Measurements from ENCODE around the gene SCYGR5. TPM values are rescaled to one million over a fixed set of nuclear protein-coding genes. Genes with fewer than 3 reads are reported as not detected.
A peak's percentile ranks its signal among the peaks of the same experiment; 100 is the strongest.

Gene SCYGR5
- total RNA-seq, 1 experiment from 2014 or later, result not detected

DNA sequence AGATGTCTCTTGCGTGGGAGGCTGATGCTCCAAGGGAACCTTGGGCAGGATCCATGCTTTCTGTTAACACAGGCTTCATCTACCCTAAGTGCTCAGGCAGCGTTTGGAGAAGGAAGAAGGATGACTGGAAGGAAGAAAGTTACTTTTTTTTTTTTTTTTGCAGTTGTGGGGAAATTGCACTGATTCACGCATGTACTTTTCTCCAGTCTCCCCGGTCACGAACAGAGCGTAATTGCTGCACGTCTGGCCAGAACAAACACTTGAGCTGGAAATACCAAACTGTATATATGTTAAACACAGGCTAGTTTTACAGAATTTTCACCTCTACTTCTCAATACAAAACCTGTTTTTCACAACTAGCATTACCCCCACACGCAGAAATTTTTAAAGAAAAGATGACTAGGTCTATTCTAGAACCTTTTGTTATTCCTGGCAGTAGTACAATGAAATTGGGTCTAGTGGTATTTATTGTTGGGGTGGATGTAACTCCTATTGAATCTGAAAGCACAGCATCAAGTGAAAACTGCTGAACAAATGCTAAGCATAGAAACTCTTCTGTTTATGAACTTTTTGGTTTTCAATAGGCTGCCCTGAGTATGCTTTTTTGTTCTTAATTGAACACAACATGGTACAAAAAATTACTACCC, 9.3 kb upstream of the SCYGR5 start:
- Histone ChIP-seq H3K79me2 (ENCODE audit: insufficient read depth, low read length) (no peaks in the 10 kb centered on the region), H2BK20ac (ENCODE audit: low read depth, low read length, poor library complexity, severe bottlenecking) (no peak overlapping the region), H3K4me1 (ENCODE audit: insufficient read depth, low read length) (peaks cover 8% of the 10 kb centered on the region; the same call in 1 of the 2 replicates), H3K79me1 (ENCODE audit: insufficient read depth, low read depth, low read length, poor library complexity, severe bottlenecking) (no peaks in the 10 kb centered on the region), H2BK5ac (ENCODE audit: insufficient read length, low read length) (no peak overlapping the region), H3T11ph (ENCODE audit: low read length) (no peak overlapping the region), H4K91ac (ENCODE audit: insufficient read length, low read depth, low read length) (no peak overlapping the region), H3K9me3 (ENCODE audit: control insufficient read depth, low read depth, low read length) (no peaks in the 10 kb centered on the region), H3K27me3 (ENCODE audit: insufficient read depth, low read length) (no peaks in the 10 kb centered on the region), H2BK120ac (ENCODE audit: low read depth, low read length, poor library complexity, severe bottlenecking) (no peak overlapping the region), H2AFZ (ENCODE audit: low read length) (no peak overlapping the region), H3K4ac (ENCODE audit: low read depth, low read length) (no peak overlapping the region), H3K18ac (ENCODE audit: insufficient read length, low read depth, low read length) (no peak overlapping the region), H2BK15ac (ENCODE audit: low read depth, low read length) (no peak overlapping the region), H3K4me2 (ENCODE audit: insufficient read depth, insufficient read length, low read length) (no peak overlapping the region), H2BK12ac (ENCODE audit: insufficient read length, low read depth, low read length) (no peak overlapping the region), H3K14ac (ENCODE audit: insufficient read depth, low read length) (no peak overlapping the region), H4K5ac (ENCODE audit: insufficient read length, low read depth, low read length) (no peak overlapping the region), H2AK5ac (ENCODE audit: insufficient read length, low read length) (peak overlapping the region; percentile 72), H4K8ac (replicated peaks; ENCODE audit: insufficient read length, low read depth, low read length) (no peak overlapping the region), H4K20me1 (ENCODE audit: control insufficient read depth, insufficient read depth, insufficient read length) (no peaks in the 10 kb centered on the region), H3K27ac (ENCODE audit: insufficient read length, low read depth, low read length) (no peak overlapping the region), H3K23ac (ENCODE audit: insufficient read length, low read depth, low read length) (no peak overlapping the region), H3K56ac (ENCODE audit: insufficient read length, low read depth, low read length) (no peak overlapping the region), H3K23me2 (ENCODE audit: insufficient read length, low read depth, low read length, poor library complexity, severe bottlenecking) (no peaks in the 10 kb centered on the region), H3K9ac (ENCODE audit: extremely low read depth, insufficient read length, low read length) (no peak overlapping the region)
- H3K27me3 Mint-ChIP-seq (ENCODE audit: low read depth), result peaks cover 2% of the 10 kb centered on the region; the same call in 1 of the 2 replicates
- H3K4me1 Mint-ChIP-seq, result peaks cover 15 to 16% of the 10 kb centered on the region in 2 experiments
- no peaks in the 10 kb centered on the region for H3K9me3 Mint-ChIP-seq
- no peak overlapping the region for H3K4me3 Mint-ChIP-seq
- WGBS (ENCODE audit: extremely low coverage, insufficient read length, low lambda C conversion rate), result no CpG with 5 or more reads among the region's 8 CpGs
- DNase-seq, result no peak
- no peak for TF ChIP-seq CTCF (conservative IDR thresholded peaks at IDR 0.05)
- H3K36me3 Mint-ChIP-seq (ENCODE audit: insufficient read depth in 1 of 3, low read depth in 3 of 3), result no peaks in the 10 kb centered on the region
- H3K27ac Mint-ChIP-seq, result no peak overlapping the region

Measured in H9 (cell line).